ENCODE results near the gene CGN.

Gene CGN

GRCh38 chr1:151476083-151476482 lies 35.1 kb upstream of the CGN start:
- DNase-seq (ENCODE audit: low spot score) = no peak
- TF ChIP-seq CTCF (IDR thresholded peaks at IDR 0.05; ENCODE audit: borderline replicate concordance, control extremely low read depth, extremely low read depth, insufficient read depth, missing control alignments) = no peak
- in situ Hi-C loops (cut with MboI; ENCODE audit: low sequenced_read_pairs, unreplicated experiment) = no loop called here

GRCh38 chr1:151477066-151477465 lies 34.1 kb upstream of the CGN start:
- TF ChIP-seq CTCF (IDR thresholded peaks at IDR 0.05; ENCODE audit: borderline replicate concordance, control extremely low read depth, extremely low read depth, insufficient read depth, missing control alignments) = no peak
- no peak for DNase-seq (ENCODE audit: low spot score)
- in situ Hi-C loops (cut with MboI; ENCODE audit: low sequenced_read_pairs, unreplicated experiment) = no loop called here

GRCh38 chr1:151478140-151478812 lies 32.9 kb upstream of the CGN start:
- TF ChIP-seq CTCF (IDR thresholded peaks at IDR 0.05; ENCODE audit: borderline replicate concordance, control extremely low read depth, extremely low read depth, insufficient read depth, missing control alignments) = no peak
- no peak for DNase-seq (ENCODE audit: low spot score)
- in situ Hi-C loops (cut with MboI; ENCODE audit: low sequenced_read_pairs, unreplicated experiment) = no loop called here

- no peak for DNase-seq (ENCODE audit: low spot score)
- no peak for TF ChIP-seq CTCF (IDR thresholded peaks at IDR 0.05; ENCODE audit: borderline replicate concordance, control extremely low read depth, extremely low read depth, insufficient read depth, missing control alignments)
- in situ Hi-C loops (cut with MboI; ENCODE audit: low sequenced_read_pairs, unreplicated experiment) = no loop called here
Observed at GRCh38 chr1:151478923-151479322, 32.3 kb upstream of the CGN start.

GRCh38 chr1:151479462-151479861 lies 31.7 kb upstream of the CGN start:
- no peak for TF ChIP-seq CTCF (IDR thresholded peaks at IDR 0.05; ENCODE audit: borderline replicate concordance, control extremely low read depth, extremely low read depth, insufficient read depth, missing control alignments)
- DNase-seq (ENCODE audit: low spot score) = no peak

GRCh38 chr1:151482017-151482416 lies 29.2 kb upstream of the CGN start:
- DNase-seq (ENCODE audit: low spot score) = no peak
- in situ Hi-C loops (cut with MboI; ENCODE audit: low sequenced_read_pairs, unreplicated experiment) = no loop called here
- TF ChIP-seq CTCF (IDR thresholded peaks at IDR 0.05; ENCODE audit: borderline replicate concordance, control extremely low read depth, extremely low read depth, insufficient read depth, missing control alignments) = no peak

More at GRCh38 chr1:151479462-151479861, 31.7 kb upstream of the CGN start:
- in situ Hi-C loops (cut with MboI; ENCODE audit: low sequenced_read_pairs, unreplicated experiment) = no loop called here
